ENCODE results near the gene SELENOO.

Gene SELENOO

GRCh38 chr22:50178871-50179869 lies 21.6 kb upstream of the SELENOO start:
- no peak for TF ChIP-seq CTCF (IDR thresholded peaks at IDR 0.05)
- no peak overlapping the region for H3K27ac ChIP-seq

GRCh38 chr22:50179937-50180726 lies 20.7 kb upstream of the SELENOO start:
- H3K27ac ChIP-seq: no peak overlapping the region
- TF ChIP-seq CTCF (IDR thresholded peaks at IDR 0.05) (no peak), ZFX (IDR thresholded peaks at IDR 0.05; ENCODE audit: borderline replicate concordance) (no peak)

- TF ChIP-seq CTCF (IDR thresholded peaks at IDR 0.05) (no peak), ZFX (IDR thresholded peaks at IDR 0.05; ENCODE audit: borderline replicate concordance) (no peak)
- H3K27ac ChIP-seq: no peak overlapping the region
Observed at GRCh38 chr22:50180727-50181521, 19.9 kb upstream of the SELENOO start.

GRCh38 chr22:50182176-50183081 lies 18.4 kb upstream of the SELENOO start:
- peak overlapping the region; percentile 13; the same call in 1 of the 2 replicates for H3K27ac ChIP-seq
- TF ChIP-seq ZFX (IDR thresholded peaks at IDR 0.05; ENCODE audit: borderline replicate concordance) (no peak), CTCF (IDR thresholded peaks at IDR 0.05) (no peak)

- peak overlapping the region; percentile 80; the same call in 1 of the 2 replicates for H3K27ac ChIP-seq
- TF ChIP-seq ZFX (IDR thresholded peaks at IDR 0.05; ENCODE audit: borderline replicate concordance): no peak
- TF ChIP-seq CTCF (IDR thresholded peaks at IDR 0.05): no peak
Observed at GRCh38 chr22:50183141-50183971, 17.5 kb upstream of the SELENOO start.
